Measurements from ENCODE around the gene PITPNB. TPM values are rescaled to one million over a fixed set of nuclear protein-coding genes. Genes with fewer than 3 reads are reported as not detected.

Gene PITPNB
- total RNA-seq, 4 donors from 2014 or later: 28.0 to 48.2 (median 40.3) TPM

DNA sequence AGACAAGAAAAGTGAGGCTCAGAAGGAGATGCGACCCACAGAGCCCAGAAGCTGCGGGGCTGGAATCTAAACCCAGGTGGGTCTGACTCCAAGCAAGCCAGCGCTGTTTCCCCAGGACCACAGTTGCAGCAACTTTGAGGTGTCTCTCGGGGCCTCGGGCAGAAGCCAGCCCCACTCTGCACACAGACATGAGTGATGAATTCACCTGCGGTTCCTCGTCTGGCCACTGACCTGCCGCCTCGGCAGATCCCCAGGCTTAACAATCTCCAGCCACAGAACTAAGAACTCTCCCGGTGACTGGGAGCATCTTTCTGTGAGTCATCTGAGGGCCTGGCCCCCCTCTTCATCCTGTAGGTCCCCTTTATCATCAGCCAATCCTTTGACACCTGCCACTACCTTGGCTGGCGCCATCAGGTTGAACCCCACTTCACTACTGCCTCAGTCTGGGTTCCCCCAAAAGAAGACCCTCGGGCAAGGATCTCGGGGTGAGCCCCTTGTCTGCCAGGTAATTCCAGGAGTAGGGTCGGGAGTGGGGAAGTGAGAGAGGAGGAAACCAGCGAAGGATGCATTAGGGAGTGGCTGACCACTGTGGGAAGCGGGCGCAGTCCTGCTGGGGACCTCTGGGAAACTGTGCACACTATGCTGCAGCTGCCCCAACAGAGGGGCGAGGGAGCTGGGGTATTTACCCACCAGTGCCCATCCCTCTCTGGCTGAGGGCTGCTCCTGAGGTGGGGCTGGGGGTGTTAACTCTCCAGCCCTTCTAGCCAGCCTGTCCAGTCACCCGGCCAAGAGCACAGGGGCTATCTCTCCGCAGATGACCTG, 84.5 kb downstream of the PITPNB start:
- intact Hi-C loops (cut with DNase I; ENCODE audit: low total_unique reads) (no loop called here), in situ Hi-C loops (cut with MboI; ENCODE audit: low pct_ligation_motif_present in 1 of 4, low pct_unique_long_range_greater_than_20kb in 1 of 4, low sequenced_read_pairs in 3 of 4) (no loop called here)
- TF ChIP-seq POLR2A (IDR thresholded peaks at IDR 0.05) (no peak), POLR2AphosphoS5 (IDR thresholded peaks at IDR 0.05) (no peak)
- TF ChIP-seq, protein P1, sequence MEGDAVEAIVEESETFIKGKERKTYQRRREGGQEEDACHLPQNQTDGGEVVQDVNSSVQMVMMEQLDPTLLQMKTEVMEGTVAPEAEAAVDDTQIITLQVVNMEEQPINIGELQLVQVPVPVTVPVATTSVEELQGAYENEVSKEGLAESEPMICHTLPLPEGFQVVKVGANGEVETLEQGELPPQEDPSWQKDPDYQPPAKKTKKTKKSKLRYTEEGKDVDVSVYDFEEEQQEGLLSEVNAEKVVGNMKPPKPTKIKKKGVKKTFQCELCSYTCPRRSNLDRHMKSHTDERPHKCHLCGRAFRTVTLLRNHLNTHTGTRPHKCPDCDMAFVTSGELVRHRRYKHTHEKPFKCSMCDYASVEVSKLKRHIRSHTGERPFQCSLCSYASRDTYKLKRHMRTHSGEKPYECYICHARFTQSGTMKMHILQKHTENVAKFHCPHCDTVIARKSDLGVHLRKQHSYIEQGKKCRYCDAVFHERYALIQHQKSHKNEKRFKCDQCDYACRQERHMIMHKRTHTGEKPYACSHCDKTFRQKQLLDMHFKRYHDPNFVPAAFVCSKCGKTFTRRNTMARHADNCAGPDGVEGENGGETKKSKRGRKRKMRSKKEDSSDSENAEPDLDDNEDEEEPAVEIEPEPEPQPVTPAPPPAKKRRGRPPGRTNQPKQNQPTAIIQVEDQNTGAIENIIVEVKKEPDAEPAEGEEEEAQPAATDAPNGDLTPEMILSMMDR (IDR thresholded peaks at IDR 0.05): no peak
- H3K4me1 ChIP-seq: no peaks in the 10 kb centered on the region
- no peak for DNase-seq
- no peak overlapping the region for H3K27ac ChIP-seq
- no peak overlapping the region for H3K4me3 ChIP-seq
- WGBS, 2 donors (ENCODE audit: low coverage in 1 of 2): 87 to 90% methylated on average over 9 to 20 of the region's 20 CpGs
- no peaks in the 10 kb centered on the region for H3K9me3 ChIP-seq
- H3K36me3 ChIP-seq: no peaks in the 10 kb centered on the region
- H3K27me3 ChIP-seq: no peaks in the 10 kb centered on the region

DNA sequence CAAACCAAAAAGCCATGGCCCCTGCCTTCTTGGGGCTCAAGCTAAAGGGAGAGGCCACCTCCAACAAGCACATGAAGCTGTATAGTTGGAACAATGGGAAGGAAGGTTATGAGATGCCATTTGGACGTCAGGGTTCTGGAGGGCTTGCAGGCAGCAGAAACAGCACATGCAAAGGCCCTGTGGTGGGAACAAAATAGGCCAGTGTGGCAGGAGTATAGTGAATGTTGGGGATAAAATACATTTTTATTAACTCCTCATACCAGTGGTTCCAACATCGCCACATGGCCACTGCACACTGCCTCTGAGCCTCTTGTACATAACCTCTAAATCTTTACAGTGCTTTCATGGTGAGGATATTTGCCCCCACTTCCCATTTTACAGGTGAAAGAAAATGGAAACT, 85.3 kb downstream of the PITPNB start:
- Histone ChIP-seq H3K9me3 (no peaks in the 10 kb centered on the region), H3K27me3 (no peaks in the 10 kb centered on the region), H3K4me1 (no peaks in the 10 kb centered on the region), H3K36me3 (no peaks in the 10 kb centered on the region), H3K27ac (no peak overlapping the region), H3K4me3 (no peak overlapping the region)
- TF ChIP-seq, protein P1 (IDR thresholded peaks at IDR 0.05): no peak
- TF ChIP-seq POLR2AphosphoS5 (IDR thresholded peaks at IDR 0.05) (no peak), EP300 (IDR thresholded peaks at IDR 0.05; ENCODE audit: low read depth) (no peak), POLR2A (IDR thresholded peaks at IDR 0.05) (no peak)
- in situ Hi-C loops (cut with MboI; ENCODE audit: low pct_ligation_motif_present in 1 of 4, low pct_unique_long_range_greater_than_20kb in 1 of 4, low sequenced_read_pairs in 3 of 4) (no loop called here), intact Hi-C loops (cut with DNase I; ENCODE audit: low total_unique reads) (no loop called here)
- WGBS, 2 donors (ENCODE audit: low coverage in 1 of 2): 80 to 95% methylated on average over 1 to 2 of the region's 2 CpGs
- no peak for DNase-seq

DNA sequence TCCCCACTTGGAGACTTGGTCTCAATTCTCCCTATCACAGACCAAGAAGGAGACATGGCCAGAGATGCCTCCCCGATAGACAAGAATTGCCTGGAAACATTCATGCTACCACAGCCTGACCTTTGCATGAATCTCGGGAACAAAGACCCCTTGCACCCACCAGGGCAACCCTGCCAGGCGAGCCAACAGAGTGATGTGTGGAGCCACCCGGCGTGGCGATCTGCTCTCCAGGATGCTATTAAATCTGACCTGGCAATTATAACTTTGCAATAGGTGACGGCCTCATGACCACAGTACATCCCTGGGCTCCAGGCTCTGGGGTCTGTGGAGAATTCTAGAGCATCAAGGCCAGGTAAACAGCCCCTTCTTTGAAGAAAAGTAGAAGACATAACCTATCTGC, 86.5 kb downstream of the PITPNB start:
- Histone ChIP-seq H3K27ac (no peak overlapping the region), H3K4me3 (no peak overlapping the region), H3K9me3 (no peaks in the 10 kb centered on the region), H3K4me1 (no peaks in the 10 kb centered on the region), H3K27me3 (no peaks in the 10 kb centered on the region), H3K36me3 (no peaks in the 10 kb centered on the region)
- no peak for DNase-seq
- TF ChIP-seq EP300 (IDR thresholded peaks at IDR 0.05; ENCODE audit: low read depth) (no peak), POLR2A (IDR thresholded peaks at IDR 0.05) (no peak), POLR2AphosphoS5 (IDR thresholded peaks at IDR 0.05) (no peak)
- TF ChIP-seq, protein P1 (IDR thresholded peaks at IDR 0.05): no peak
- intact Hi-C loops (cut with DNase I; ENCODE audit: low total_unique reads): no loop called here
- in situ Hi-C loops (cut with MboI; ENCODE audit: low pct_ligation_motif_present in 1 of 4, low pct_unique_long_range_greater_than_20kb in 1 of 4, low sequenced_read_pairs in 3 of 4): no loop called here
- 83% methylated on average over 7 of the region's 7 CpGs; no CpG with 5 or more reads in 1 of the 2 donors for WGBS, 2 donors (ENCODE audit: low coverage in 1 of 2)

- in situ Hi-C loops (cut with MboI; ENCODE audit: low pct_ligation_motif_present in 1 of 4, low pct_unique_long_range_greater_than_20kb in 1 of 4, low sequenced_read_pairs in 3 of 4) (no loop called here), intact Hi-C loops (cut with DNase I; ENCODE audit: low total_unique reads) (no loop called here)
- no peaks in the 10 kb centered on the region for H3K27me3 ChIP-seq
- no peaks in the 10 kb centered on the region for H3K9me3 ChIP-seq
- 60 to 89% methylated on average over 1 to 3 of the region's 3 CpGs for WGBS, 2 donors (ENCODE audit: low coverage in 1 of 2)
- H3K36me3 ChIP-seq: no peaks in the 10 kb centered on the region
- no peaks in the 10 kb centered on the region for H3K4me1 ChIP-seq
- H3K27ac ChIP-seq: no peak overlapping the region
- no peak for DNase-seq
- H3K4me3 ChIP-seq: no peak overlapping the region
- TF ChIP-seq POLR2A (IDR thresholded peaks at IDR 0.05) (no peak), POLR2AphosphoS5 (IDR thresholded peaks at IDR 0.05) (no peak), EP300 (IDR thresholded peaks at IDR 0.05; ENCODE audit: low read depth) (no peak)
- TF ChIP-seq, protein P1 (IDR thresholded peaks at IDR 0.05): no peak
These were observed 89.4 kb downstream of the PITPNB start for GRCh38 chr22:27829620-27830019.
